ENCODE measurements around the gene SH3RF3. TPM values are rescaled to one million over a fixed set of nuclear protein-coding genes. Genes with fewer than 3 reads are reported as not detected.

SH3RF3 gene
- total and polyA plus RNA-seq, 10 of the 15 experiments (the other 5 are each of a cell fraction or from before 2014, with no cell fraction given): 0.08 to 8.8 (median 2.3) TPM

DNA sequence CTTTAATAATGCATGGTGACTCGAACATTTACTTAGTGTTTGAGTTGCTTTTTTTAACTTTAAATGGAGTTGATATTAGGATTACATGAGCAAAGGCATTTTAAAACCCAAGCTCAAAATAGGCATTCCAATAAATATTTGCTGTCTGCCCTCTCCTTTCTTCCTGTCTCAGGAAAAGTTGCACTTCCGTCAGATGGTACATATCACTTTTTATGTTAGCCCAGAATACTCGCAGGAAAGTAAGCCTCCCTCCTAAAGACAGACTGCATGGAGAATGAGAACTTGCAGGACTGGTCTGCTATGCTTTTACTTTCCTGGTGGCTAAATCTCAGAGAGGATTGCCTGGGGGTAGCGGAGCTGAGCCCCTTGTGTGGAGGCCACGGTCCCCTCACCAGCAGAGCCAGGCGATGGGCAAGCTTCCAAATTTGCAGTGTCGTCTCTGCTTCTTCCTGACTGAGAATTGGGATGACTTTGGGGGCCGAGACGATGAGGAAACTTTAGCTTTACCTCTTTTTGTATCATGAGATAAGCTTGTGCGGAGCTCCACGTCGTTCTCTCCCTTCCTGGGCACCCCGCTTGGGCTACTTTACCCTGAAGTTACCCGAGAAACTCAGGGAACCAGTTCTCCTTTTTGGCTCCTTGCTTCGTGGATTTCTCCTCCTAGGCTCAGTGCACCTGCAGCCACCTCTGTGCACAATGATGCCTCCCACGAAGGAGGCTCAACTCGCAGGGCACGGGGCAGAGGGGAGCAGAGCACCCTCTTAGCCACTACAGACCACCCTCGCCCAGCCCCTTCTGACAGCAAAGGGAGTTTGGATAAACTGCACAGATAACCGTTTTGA lies 223.3 kb downstream of the SH3RF3 start:
- POLR2A ChIA-PET: no interaction called here
- Histone ChIP-seq H3K4me2 (ENCODE audit: control insufficient read depth, insufficient read depth) (no peak overlapping the region), H3K4me3 (no peak overlapping the region), H4K20me1 (ENCODE audit: control insufficient read depth, insufficient read depth) (no peaks in the 10 kb centered on the region), H2AFZ (ENCODE audit: control insufficient read depth, low read depth, low read length) (no peak overlapping the region), H3K27me3 (replicated peaks in 1 of 2; ENCODE audit: control insufficient read depth in 2 of 2, insufficient read depth in 2 of 2, low read length in 1 of 2) (no peaks in the 10 kb centered on the region), H3K27ac (ENCODE audit: control insufficient read depth, insufficient read depth) (no peak overlapping the region), H3K4me1 (ENCODE audit: control insufficient read depth, insufficient read depth, low read length) (0 out of 2 replicates have a peak, but pooled peaks cover 3% of the 10 kb centered on the region), H3K79me2 (ENCODE audit: control insufficient read depth, insufficient read depth, low read length) (no peaks in the 10 kb centered on the region), H3K9me3 (replicated peaks; ENCODE audit: control insufficient read depth, insufficient read depth, low read length) (no peaks in the 10 kb centered on the region; the same call in 2 of the 3 replicates), H3K9ac (ENCODE audit: control insufficient read depth, insufficient read depth, low read length) (no peak overlapping the region), H3K36me3 (ENCODE audit: control insufficient read depth in 2 of 2, insufficient read depth in 2 of 2, low read length in 1 of 2) (no peaks in the 10 kb centered on the region)
- RAD21 ChIA-PET (ENCODE audit: unreplicated experiment): interaction anchor here (0.6 kb wide), 1 partner anchor 331 kb away, joined by 5 read pairs; no protein-coding TSS in a partner anchor
- BruUV-seq (replicated peaks): no TSS peak
- in situ Hi-C loops (cut with MboI): no loop called here
- no peak for DNase-seq (ENCODE audit: low read depth, low spot score)
- no peak for FAIRE-seq
- SMC1A ChIA-PET (ENCODE audit: uncharacterized antibody, unreplicated experiment): no interaction called here
- CTCF ChIA-PET: interaction anchor here (1.5 to 1.7 kb wide), 2 partner anchors 13 to 158 kb away, joined by 4 to 5 read pairs; no protein-coding TSS in a partner anchor
- TF ChIP-seq MEF2A (IDR thresholded peaks at IDR 0.05; ENCODE audit: insufficient read depth, low read depth, low read length): no peak
- TF ChIP-seq TARDBP (IDR thresholded peaks at IDR 0.05; ENCODE audit: borderline replicate concordance): no peak
- TF ChIP-seq CBX3 (IDR thresholded peaks at IDR 0.05; ENCODE audit: borderline replicate concordance, low read depth): no peak
- TF ChIP-seq CBFB (IDR thresholded peaks at IDR 0.05; ENCODE audit: low read depth): no peak
- no peak for TF ChIP-seq IKZF1 (conservative IDR thresholded peaks at IDR 0.05)
- TF ChIP-seq PAX5 (IDR thresholded peaks at IDR 0.05; ENCODE audit: borderline replicate concordance, low read depth, low read length): no peak
- no peak for TF ChIP-seq HSF1 (IDR thresholded peaks at IDR 0.05; ENCODE audit: low read depth, low read length)
- TF ChIP-seq NRF1 (conservative IDR thresholded peaks at IDR 0.05; ENCODE audit: low read depth, low read length): no peak
- TF ChIP-seq JUND (IDR thresholded peaks at IDR 0.05; ENCODE audit: low read depth, low read length): no peak
- TF ChIP-seq KLF5 (IDR thresholded peaks at IDR 0.05; ENCODE audit: partially characterized antibody): no peak
- TF ChIP-seq CHD1 (IDR thresholded peaks at IDR 0.05; ENCODE audit: low read depth, low read length): no peak
- TF ChIP-seq NBN (IDR thresholded peaks at IDR 0.05): no peak
- no peak for TF ChIP-seq HDAC2 (IDR thresholded peaks at IDR 0.05)
- no peak for TF ChIP-seq SMAD1 (IDR thresholded peaks at IDR 0.05; ENCODE audit: low read depth, partially characterized antibody)
- no peak for TF ChIP-seq PML (IDR thresholded peaks at IDR 0.05; ENCODE audit: low read length)
- TF ChIP-seq JUNB (IDR thresholded peaks at IDR 0.05): no peak
- TF ChIP-seq ZZZ3 (IDR thresholded peaks at IDR 0.05; ENCODE audit: control insufficient read depth, insufficient read length, low read depth): no peak
- TF ChIP-seq NFYA (IDR thresholded peaks at IDR 0.05; ENCODE audit: borderline replicate concordance, low read depth, low read length): no peak
- no peak for TF ChIP-seq BCL11A (IDR thresholded peaks at IDR 0.05; ENCODE audit: low read depth, low read length)
- no peak for TF ChIP-seq EZH2 (IDR thresholded peaks at IDR 0.05; ENCODE audit: borderline replicate concordance, control insufficient read depth, low read depth, low read length)
- no peak for ATAC-seq
- intact Hi-C loops (cut with micrococcal nuclease; ENCODE audit: unreplicated experiment): no loop called here
- 22% methylated on average over 20 of the region's 20 CpGs for WGBS (ENCODE audit: insufficient coverage, insufficient replicate concordance, low lambda C conversion rate, missing lambda C conversion rate)

Measured in GM12878 (cell line).